ENCODE data around the gene RPS14.
"Not testable (repeated sequence)": the region's sequence is repeated elsewhere in the genome, so short reads cannot be mapped to it uniquely, and the experiment has no call there.

The RPS14 gene

DNA sequence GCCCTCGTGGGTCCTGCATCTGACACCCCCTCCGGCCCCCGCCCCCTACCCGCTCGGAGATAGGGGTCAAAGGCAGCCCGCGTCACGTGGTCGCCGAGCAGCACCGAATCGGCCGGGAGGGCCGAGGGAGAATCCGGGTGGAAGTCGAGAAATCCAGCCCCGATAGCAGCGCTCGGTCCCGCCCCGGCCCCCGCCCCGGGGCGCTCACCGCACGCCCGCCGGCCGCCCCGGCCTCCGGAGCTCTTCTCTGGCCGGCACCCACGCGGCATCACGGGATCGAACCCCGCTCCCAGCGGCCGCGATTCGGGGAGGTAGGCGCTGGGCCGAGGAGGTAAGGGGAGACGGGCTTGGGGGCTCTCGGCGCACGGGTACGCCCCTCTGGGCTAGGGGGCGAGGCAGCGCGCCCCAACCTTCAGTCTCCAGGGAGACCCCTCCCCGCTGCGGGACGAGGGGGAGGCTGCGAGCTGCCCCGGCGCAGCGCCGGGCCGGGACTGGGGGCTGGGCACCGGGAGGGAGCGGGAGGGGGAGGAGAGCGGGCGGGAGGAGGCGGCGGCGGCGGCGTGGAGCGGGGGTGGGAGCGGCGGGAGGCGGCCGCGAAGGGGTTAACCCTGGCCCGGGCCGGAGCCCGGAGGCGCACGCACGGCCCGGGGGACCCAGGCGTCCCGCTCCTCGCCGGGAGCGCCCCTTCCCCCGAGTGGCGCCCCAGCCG is 36.3 kb upstream of the RPS14 start:
- TF ChIP-seq, protein P1, sequence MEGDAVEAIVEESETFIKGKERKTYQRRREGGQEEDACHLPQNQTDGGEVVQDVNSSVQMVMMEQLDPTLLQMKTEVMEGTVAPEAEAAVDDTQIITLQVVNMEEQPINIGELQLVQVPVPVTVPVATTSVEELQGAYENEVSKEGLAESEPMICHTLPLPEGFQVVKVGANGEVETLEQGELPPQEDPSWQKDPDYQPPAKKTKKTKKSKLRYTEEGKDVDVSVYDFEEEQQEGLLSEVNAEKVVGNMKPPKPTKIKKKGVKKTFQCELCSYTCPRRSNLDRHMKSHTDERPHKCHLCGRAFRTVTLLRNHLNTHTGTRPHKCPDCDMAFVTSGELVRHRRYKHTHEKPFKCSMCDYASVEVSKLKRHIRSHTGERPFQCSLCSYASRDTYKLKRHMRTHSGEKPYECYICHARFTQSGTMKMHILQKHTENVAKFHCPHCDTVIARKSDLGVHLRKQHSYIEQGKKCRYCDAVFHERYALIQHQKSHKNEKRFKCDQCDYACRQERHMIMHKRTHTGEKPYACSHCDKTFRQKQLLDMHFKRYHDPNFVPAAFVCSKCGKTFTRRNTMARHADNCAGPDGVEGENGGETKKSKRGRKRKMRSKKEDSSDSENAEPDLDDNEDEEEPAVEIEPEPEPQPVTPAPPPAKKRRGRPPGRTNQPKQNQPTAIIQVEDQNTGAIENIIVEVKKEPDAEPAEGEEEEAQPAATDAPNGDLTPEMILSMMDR (IDR thresholded peaks at IDR 0.05; ENCODE audit: low read depth, low read length, missing control alignments), result no peak
- peak overlapping the region; percentile 85 for H3K4me3 ChIP-seq (ENCODE audit: low read depth, low read length)
- H3K36me3 ChIP-seq (replicated peaks), result no peaks in the 10 kb centered on the region
- no peaks in the 10 kb centered on the region for H3K27me3 ChIP-seq (replicated peaks)
- in situ Hi-C loops (cut with HindIII; ENCODE audit: low pct_ligation_motif_present, low sequenced_read_pairs), result no loop called here
- H3K27ac ChIP-seq, result peak overlapping the region; percentile 77
- DNase-seq, result no peak

DNA sequence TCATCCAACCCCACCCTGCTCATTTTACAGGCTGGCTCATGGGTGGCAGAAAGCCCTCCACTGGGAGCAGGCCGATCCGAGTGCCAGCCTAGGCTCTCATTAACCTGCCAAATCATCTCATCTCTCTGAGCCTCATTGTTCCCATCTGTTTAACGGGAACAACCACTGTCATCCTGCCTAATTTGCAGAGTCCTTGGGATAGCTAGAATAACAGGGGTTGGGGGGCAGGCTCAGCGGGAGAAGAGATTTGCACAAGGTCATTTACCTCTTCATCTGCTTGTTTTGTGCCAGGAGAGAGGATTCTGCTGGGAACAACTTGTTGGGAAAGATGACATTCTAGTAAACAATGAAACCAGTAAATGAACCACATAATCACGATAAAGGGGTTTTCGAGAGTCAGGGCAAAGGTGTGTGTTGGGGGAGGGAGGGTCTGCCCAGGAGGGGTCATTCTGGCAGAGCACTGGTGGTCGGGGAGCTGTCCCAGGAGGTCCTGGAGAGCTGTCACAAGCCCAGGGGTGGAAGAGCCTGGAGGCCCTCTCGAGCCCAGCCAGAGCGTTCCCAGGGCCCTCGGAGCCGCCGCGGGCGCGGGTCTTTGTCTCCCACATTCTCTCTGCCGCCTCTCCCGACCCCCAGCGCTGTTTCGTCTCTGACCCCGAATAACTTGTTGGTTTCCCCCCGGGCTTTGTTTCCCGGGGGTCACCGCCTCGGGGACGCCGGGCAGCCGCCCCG is 35.6 kb upstream of the RPS14 start:
- DNase-seq, result no peak
- peak overlapping the region; percentile 77 for H3K27ac ChIP-seq
- H3K36me3 ChIP-seq (replicated peaks), result no peaks in the 10 kb centered on the region
- in situ Hi-C loops (cut with HindIII; ENCODE audit: low pct_ligation_motif_present, low sequenced_read_pairs), result no loop called here
- H3K27me3 ChIP-seq (replicated peaks), result no peaks in the 10 kb centered on the region
- H3K4me3 ChIP-seq (ENCODE audit: low read depth, low read length), result peak overlapping the region; percentile 85
- TF ChIP-seq, protein P1 (IDR thresholded peaks at IDR 0.05; ENCODE audit: low read depth, low read length, missing control alignments), result no peak

DNA sequence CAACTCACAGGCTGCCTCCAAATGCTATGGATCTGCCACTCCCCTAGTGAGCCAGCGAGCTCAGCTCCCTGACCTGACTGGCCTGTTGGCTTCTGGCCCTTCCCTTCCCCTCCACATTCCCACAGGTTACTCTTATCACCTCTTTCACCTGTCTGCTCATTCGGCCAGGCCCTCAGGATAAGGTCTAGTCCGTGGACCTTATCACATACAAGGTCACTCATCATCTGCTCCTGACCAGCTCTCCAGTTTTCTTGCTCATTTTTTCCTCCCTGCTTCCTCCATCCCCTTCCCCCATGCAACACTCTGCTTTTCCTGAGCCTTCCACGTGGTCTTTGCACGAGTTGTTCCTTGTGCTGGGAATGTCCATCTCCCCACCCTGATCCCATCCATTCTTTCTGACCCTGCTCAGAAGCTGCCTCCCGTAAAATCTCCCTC is 32.5 kb upstream of the RPS14 start:
- DNase-seq, result no peak
- no peak overlapping the region for H3K4me3 ChIP-seq (ENCODE audit: low read depth, low read length)
- H3K27me3 ChIP-seq (replicated peaks), result no peaks in the 10 kb centered on the region
- TF ChIP-seq, protein P1 (IDR thresholded peaks at IDR 0.05; ENCODE audit: low read depth, low read length, missing control alignments), result no peak
- in situ Hi-C loops (cut with HindIII; ENCODE audit: low pct_ligation_motif_present, low sequenced_read_pairs), result no loop called here
- no peak overlapping the region for H3K27ac ChIP-seq
- H3K36me3 ChIP-seq (replicated peaks), result no peaks in the 10 kb centered on the region

DNA sequence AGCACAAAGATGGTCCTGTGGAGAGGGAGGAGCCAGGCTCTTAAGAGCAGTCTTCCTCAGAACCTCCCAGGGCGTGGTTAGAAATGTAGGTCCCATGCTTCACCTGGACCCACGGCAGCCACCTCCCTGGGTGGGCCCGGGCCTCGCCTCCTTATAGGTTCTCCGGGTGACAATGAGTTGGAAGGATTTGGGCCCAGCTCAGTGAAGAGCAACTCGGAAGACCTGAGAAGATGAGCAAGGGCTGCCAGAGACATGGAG is 32.1 kb upstream of the RPS14 start:
- in situ Hi-C loops (cut with HindIII; ENCODE audit: low pct_ligation_motif_present, low sequenced_read_pairs), result no loop called here
- H3K27me3 ChIP-seq (replicated peaks), result no peaks in the 10 kb centered on the region
- TF ChIP-seq, protein P1 (IDR thresholded peaks at IDR 0.05; ENCODE audit: low read depth, low read length, missing control alignments), result no peak
- H3K4me3 ChIP-seq (ENCODE audit: low read depth, low read length), result no peak overlapping the region
- no peaks in the 10 kb centered on the region for H3K36me3 ChIP-seq (replicated peaks)
- H3K27ac ChIP-seq, result no peak overlapping the region
- no peak for DNase-seq

DNA sequence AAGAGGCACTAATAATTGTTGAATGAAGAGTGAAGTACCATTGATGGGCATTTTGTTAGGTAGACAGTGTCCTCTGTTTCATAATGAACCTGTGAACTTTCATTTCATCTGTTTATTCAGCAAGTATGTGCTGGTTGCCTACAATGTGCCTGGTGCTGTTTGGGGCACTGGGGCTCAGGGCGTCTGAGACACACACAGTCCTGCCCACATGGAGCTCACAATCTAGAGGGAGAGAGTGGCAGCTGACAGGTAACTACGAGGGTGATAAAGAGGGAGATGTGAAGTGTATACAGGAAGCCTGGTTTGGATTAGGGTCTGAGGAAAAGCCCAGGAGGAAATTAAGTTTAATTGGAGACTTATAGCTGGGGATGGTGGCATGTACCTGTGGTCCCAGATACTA is 29.9 kb upstream of the RPS14 start:
- TF ChIP-seq, protein P1 (IDR thresholded peaks at IDR 0.05; ENCODE audit: low read depth, low read length, missing control alignments), result no peak
- Histone ChIP-seq H3K27me3 (replicated peaks) (no peaks in the 10 kb centered on the region), H3K36me3 (replicated peaks) (no peaks in the 10 kb centered on the region), H3K4me3 (ENCODE audit: low read depth, low read length) (no peak overlapping the region), H3K27ac (no peak overlapping the region)
- DNase-seq, result no peak
- in situ Hi-C loops (cut with HindIII; ENCODE audit: low pct_ligation_motif_present, low sequenced_read_pairs), result no loop called here

DNA sequence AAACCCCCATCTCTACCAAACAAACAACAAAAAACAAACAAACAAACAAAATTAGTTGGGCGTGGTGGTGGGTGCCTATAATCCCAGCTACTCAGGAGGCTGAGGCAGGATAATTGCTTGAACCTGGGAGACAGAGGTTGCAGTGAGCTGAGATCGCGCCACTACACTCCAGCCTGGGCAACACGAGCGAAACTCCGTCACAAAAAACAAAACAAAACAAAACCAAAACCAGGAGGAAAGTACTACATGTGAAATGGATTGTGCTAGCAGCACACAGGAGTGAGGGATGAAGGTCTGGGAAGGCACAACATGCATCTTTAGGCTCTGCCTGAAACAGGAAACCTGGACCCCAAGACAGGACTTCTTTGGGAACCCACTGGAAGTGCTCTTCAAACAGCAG is 27.0 kb upstream of the RPS14 start:
- DNase-seq; H3K27ac ChIP-seq; H3K36me3 ChIP-seq (replicated peaks); H3K4me3 ChIP-seq (ENCODE audit: low read depth, low read length); H3K27me3 ChIP-seq (replicated peaks); in situ Hi-C loops (cut with HindIII; ENCODE audit: low pct_ligation_motif_present, low sequenced_read_pairs): not testable (repeated sequence)
